ENCODE measurements around the gene IFI35.

Gene IFI35

DNA sequence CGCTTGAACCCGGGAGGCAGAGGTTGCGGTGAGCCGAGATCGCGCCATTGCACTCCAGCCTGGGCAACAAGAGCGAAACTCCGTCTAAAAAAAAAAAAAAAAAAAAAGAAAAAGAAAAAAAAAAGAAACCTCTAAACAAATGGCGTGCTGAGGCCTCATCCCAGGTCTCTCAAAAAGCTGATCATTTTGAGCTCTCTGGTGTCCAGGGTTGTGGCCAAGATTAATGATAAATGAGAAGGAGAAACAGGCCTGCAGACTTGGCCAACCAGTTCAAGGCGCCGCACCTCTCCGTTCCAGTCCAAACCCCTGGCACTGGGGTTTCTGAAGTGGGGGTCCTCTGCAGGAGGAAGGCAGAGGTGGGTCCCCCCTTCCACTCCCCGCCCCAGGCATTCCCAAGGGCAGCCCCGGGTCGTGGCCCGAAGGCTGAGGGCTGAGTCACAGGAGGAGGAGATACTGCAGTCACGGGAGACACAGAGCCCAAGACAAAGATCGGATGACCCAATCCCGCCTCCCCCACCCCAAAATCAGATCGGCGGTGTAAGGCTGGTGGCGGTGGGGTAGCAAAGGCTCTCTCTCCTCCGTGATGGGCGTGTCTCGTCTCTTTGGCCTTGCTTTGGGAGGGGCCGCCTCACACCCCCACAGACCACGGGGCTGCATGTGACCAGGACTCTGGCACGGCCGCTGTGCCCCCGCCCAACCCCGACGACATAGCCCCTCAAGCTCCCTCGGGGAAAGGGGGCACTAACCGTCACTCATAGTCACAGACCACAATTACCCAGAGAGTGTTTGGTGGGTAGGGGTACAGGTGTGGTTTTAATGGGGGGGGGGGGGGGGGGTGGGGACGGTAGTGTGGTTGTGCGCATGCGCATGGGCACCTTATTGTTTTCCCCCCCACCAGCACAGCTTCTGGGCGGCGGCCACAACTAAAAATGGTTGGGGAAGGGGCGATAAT is 14.5 kb downstream of the IFI35 start:
- ChIA-PET POLR2A (interaction anchor here (0.6 to 3.1 kb wide), 8 partner anchors 8 to 347 kb away, joined by 3 to 33 read pairs (median 5); partner anchors contain the start of genes BRCA1 and RPL27), CTCF (interaction anchor here (0.7 kb wide), 1 partner anchor 23 kb away, joined by 4 read pairs; no protein-coding TSS in a partner anchor)
- DNase-seq (ENCODE audit: extremely low spot score) = peak; percentile 62
- TF ChIP-seq, protein P1, sequence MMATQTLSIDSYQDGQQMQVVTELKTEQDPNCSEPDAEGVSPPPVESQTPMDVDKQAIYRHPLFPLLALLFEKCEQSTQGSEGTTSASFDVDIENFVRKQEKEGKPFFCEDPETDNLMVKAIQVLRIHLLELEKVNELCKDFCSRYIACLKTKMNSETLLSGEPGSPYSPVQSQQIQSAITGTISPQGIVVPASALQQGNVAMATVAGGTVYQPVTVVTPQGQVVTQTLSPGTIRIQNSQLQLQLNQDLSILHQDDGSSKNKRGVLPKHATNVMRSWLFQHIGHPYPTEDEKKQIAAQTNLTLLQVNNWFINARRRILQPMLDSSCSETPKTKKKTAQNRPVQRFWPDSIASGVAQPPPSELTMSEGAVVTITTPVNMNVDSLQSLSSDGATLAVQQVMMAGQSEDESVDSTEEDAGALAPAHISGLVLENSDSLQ (IDR thresholded peaks at IDR 0.05) = no peak
- TF ChIP-seq L3MBTL2 (conservative IDR thresholded peaks at IDR 0.05) = peak; percentile 75

DNA sequence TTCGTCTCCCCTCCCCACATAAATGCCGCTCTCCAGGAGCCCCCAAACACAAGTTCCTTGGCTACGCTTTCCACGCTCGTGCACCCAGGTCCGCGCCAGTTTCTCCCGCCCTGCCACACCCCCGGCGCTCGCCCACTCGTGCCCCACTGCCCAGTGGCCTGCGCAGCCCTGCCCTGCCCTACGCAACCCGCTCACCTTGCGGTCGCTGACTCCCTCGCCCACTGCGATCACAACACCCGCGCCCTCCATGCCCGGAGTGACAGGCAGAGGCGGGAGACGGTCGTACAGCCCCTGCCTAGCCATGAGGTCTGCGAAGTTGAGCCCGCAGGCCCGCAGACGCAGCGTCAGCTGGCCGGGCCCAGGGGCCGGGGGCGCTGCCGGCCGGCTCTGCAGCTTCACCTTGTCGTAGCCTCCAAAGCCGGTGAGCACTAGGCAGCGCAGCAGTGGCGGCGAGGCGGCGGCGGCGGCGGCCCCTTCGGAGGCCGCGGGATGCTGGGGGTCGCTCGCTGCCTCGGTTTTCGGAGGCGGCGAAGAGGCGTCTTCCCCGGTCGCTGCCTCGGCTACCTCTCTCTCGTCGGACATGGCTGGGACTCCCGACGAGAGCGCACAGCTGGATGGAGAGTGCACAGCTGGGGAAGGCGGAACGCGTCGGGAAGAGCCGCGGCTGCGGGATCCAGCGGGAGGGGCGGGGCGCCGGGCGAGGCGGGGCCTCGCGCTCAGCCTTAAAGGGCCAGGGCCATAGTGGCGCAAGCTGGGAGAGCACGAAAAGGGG is 15.3 kb downstream of the IFI35 start, which contains the start of gene VAT1:
Gene VAT1, minus strand, starts transcription at position 645 of the 772 bp plus-strand sequence. Its CDS starts 63 bp downstream, at position 582.
- ChIA-PET CTCF (interaction anchor here (0.6 to 0.9 kb wide), 2 partner anchors 26 to 149 kb away, joined by 3 to 7 read pairs; partner anchors contain the start of gene NBR1), POLR2A (interaction anchor here (0.6 to 3.1 kb wide), 8 partner anchors 9 to 346 kb away, joined by 3 to 33 read pairs (median 5); partner anchors contain the start of genes BRCA1 and RPL27)
- DNase-seq (ENCODE audit: extremely low spot score) = peak; percentile 84
- TF ChIP-seq SUZ12 (IDR thresholded peaks at IDR 0.05) (no peak), HDGF (IDR thresholded peaks at IDR 0.05; ENCODE audit: borderline replicate concordance) (peak; percentile 87), ARNT (IDR thresholded peaks at IDR 0.05) (no peak), CTBP1 (IDR thresholded peaks at IDR 0.05; ENCODE audit: borderline replicate concordance) (no peak), FOXA1 (IDR thresholded peaks at IDR 0.05) (no peak), L3MBTL2 (conservative IDR thresholded peaks at IDR 0.05) (peak; percentile 25; the same call in 1 of the 2 replicates), TARDBP (IDR thresholded peaks at IDR 0.05) (no peak), SP1 (IDR thresholded peaks at IDR 0.05) (no peak)
- TF ChIP-seq, protein P1 (IDR thresholded peaks at IDR 0.05) = peak; percentile 83; the same call in 1 of the 2 replicates

DNA sequence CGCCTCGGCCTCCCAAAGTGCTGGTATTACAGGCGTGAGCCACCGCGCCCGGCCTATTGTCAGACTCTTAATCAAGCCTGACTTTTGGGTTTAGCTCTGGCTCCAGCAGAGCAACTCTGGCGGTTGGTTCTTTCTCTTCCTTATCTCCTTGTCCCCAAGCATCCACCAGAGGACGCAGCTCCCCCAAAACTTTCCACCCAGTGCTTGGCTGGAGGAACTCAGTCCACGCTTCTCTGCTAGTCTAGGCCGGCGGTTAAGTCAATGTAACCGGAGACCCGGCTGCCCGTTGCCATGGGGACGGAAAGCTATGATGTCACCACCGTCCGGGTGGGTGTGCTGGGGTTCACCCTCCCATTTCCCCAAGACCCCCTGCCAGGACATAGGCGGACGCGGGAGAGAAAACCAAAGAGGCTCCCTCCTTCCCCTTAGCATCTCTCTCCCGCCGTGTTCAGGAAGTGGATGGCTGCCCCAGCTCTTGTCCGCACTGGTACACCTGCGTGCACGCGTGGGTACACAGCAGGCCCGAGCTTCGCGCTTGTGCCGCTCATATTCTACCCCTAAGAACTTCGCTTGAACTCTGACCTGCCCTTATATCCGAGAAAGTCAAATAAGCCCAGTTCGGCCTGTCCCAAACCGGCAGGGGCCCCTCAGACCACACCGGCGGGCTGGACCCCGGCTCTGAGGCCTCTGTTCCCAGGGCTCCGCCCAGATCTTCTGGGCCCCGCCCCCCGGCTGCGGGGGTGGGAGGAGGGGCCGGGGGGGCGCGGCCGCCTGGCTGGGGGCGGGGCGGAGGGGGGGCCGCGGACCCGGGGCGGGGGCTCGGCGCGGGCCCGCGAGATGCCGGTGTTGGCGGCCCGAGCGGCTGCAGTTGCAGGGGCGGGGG is 18.1 kb downstream of the IFI35 start, which contains the start of gene RND2:
Gene RND2, plus strand, starts transcription at position 825 of the 883 bp plus-strand sequence. CDS start 117 bp downstream, outside the sequence.
- CTCF ChIA-PET = interaction anchor here (0.6 to 1.4 kb wide), 6 partner anchors 13 to 376 kb away, joined by 3 to 4 read pairs (median 3); no protein-coding TSS in a partner anchor

DNA sequence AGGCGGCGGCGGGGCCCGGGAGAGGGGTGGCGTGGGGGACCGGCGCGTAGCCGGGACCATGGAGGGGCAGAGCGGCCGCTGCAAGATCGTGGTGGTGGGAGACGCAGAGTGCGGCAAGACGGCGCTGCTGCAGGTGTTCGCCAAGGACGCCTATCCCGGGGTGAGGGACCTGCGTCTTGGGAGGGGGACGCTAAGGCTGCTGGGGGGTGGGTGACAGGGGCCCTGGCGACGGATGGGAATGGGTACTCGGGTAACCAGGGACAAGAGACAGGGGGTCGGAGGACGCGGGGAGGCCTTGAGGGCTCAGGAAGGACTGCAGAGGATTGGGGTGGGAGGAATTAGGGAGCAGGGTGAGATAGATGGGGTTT is 18.7 kb downstream of the IFI35 start:
- ChIA-PET CTCF (no interaction called here), POLR2A (interaction anchor here (2.0 to 3.1 kb wide), 4 partner anchors 9 to 343 kb away, joined by 10 to 33 read pairs (median 18); partner anchors contain the start of gene RPL27)
- TF ChIP-seq SUZ12 (IDR thresholded peaks at IDR 0.05) = no peak
- TF ChIP-seq ZNF384 (IDR thresholded peaks at IDR 0.05) = no peak
- no peak for DNase-seq (ENCODE audit: extremely low spot score)

More for the DNA sequence above, 18.1 kb downstream of the IFI35 start, which contains the start of gene RND2:
- POLR2A ChIA-PET = interaction anchor here (0.8 to 3.1 kb wide), 12 partner anchors 10 to 363 kb away, joined by 3 to 33 read pairs (median 6); partner anchors contain the start of genes BRCA1, NBR1 and RPL27
- TF ChIP-seq CTBP1 (IDR thresholded peaks at IDR 0.05; ENCODE audit: borderline replicate concordance) = no peak
- no peak for TF ChIP-seq FOXK2 (IDR thresholded peaks at IDR 0.05)
- TF ChIP-seq L3MBTL2 (conservative IDR thresholded peaks at IDR 0.05) = 0 out of 2 replicates have a peak, but pooled peaks have one; percentile 11
- no peak for TF ChIP-seq ELF4 (IDR thresholded peaks at IDR 0.05)
- DNase-seq (ENCODE audit: extremely low spot score) = peak; percentile 81

DNA sequence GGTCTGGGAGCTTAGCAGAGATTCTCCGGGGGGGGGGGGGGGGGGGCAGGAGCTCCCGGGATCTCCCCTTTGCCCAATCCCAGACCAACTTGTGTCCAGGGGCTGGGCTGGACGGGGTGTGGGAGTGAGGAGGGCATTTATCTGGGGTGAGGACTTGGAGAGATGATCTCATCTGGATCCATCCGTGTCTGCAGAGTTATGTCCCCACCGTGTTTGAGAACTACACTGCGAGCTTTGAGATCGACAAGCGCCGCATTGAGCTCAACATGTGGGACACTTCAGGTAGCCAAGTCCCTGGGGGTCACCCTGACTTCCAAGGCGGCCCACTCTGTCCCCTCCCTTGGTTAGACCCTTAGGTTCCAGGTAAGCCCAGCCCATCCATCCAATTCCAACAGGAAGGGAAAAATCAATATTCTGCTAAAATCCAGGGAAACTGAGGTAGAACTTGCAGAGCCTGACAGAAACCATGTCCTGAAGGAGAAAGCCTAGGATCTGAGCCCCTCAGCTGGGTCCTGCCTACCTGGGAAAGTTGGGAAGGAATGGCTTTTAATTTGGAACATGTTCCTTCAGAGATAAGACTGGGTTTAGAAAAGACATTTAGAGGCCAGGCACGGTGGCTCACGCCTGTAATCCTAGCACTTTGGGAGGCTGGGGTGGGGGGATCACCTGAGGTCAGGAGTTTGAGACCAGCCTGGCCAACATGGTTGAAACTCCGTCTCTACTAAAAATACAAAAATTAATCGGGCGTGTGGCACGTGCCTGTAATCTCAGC is 19.4 kb downstream of the IFI35 start:
- TF ChIP-seq, protein P1 (IDR thresholded peaks at IDR 0.05) = no peak
- no peak for TF ChIP-seq ARNT (IDR thresholded peaks at IDR 0.05)
- no peak for DNase-seq (ENCODE audit: extremely low spot score)
- POLR2A ChIA-PET = interaction anchor here (1.1 to 3.1 kb wide), 4 partner anchors 8 to 342 kb away, joined by 3 to 21 read pairs (median 12); partner anchors contain the start of gene RPL27
- CTCF ChIA-PET = no interaction called here

DNA sequence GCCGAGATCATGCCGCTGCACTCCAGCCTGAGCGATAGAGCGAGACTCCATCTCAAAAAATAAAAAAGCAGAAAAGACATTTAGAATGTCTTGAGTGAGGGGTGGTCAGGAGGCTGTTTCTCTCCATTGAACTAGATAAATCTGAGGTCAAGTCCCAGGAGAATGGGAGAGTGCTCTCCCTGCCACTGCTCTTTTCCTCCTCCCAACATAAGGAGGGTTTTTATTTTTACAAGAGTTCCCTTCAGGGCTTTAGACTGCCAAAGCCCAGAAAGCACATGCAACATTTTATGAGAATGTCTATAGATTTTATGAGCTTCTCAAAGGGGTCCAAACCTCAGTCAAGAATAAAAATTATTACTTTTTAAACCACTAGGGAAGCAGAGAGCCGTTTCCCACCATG is 20.0 kb downstream of the IFI35 start:
- POLR2A ChIA-PET = interaction anchor here (1.1 to 2.9 kb wide), 2 partner anchors 29 to 342 kb away, joined by 3 to 14 read pairs; partner anchors contain the start of gene RPL27
- no peak for DNase-seq (ENCODE audit: extremely low spot score)
- CTCF ChIA-PET = no interaction called here
- TF ChIP-seq BHLHE40 (IDR thresholded peaks at IDR 0.05; ENCODE audit: borderline replicate concordance) (no peak), SP1 (IDR thresholded peaks at IDR 0.05) (no peak), FOXK2 (IDR thresholded peaks at IDR 0.05) (no peak), FOXM1 (IDR thresholded peaks at IDR 0.05; ENCODE audit: borderline replicate concordance) (no peak), ELF4 (IDR thresholded peaks at IDR 0.05) (no peak), SUZ12 (IDR thresholded peaks at IDR 0.05) (no peak), CTBP1 (IDR thresholded peaks at IDR 0.05; ENCODE audit: borderline replicate concordance) (no peak), FOXA1 (IDR thresholded peaks at IDR 0.05) (no peak), NFRKB (IDR thresholded peaks at IDR 0.05) (no peak), LEF1 (IDR thresholded peaks at IDR 0.05; ENCODE audit: borderline replicate concordance) (no peak), ZNF384 (IDR thresholded peaks at IDR 0.05) (no peak), TARDBP (IDR thresholded peaks at IDR 0.05) (no peak)

All from HEK293T (cell line).